Measurements from ENCODE around the gene DYRK1A. TPM values are rescaled to one million over a fixed set of nuclear protein-coding genes. Genes with fewer than 3 reads are reported as not detected.

The DYRK1A gene
- total and polyA plus RNA-seq, 11 donors, result 24.5 to 96.6 (median 69.0) TPM

- Histone ChIP-seq H3K4me3 (peak overlapping the region in 2 of 12 donors; percentile 9 to 23), H3K4me1 (peaks cover 0 to 24% (median 15%) of the 10 kb centered on the region in 12 donors), H3K9me3 (no peaks in the 10 kb centered on the region), H3K27me3 (no peaks in the 10 kb centered on the region), H3K27ac (peak overlapping the region; percentile 76 to 87 (median 82)), H3K36me3 (no peaks in the 10 kb centered on the region)
- intact Hi-C loops (cut with DNase I), result loop anchor here in 6 of 10 donors (1.0 to 2.0 kb wide), 7 partner anchors 26 to 72 kb away; partner anchors contain the start of genes DYRK1A (in 3 of the 6) and VPS26C (in 2 of the 6)
- WGBS, 4 donors, result 22 to 36% (median 28%) methylated on average over 11 of the region's 11 CpGs
- ATAC-seq, result peak; percentile 97 to 98 (median 97)
- peak; percentile 62 to 86 (median 67) for DNase-seq
- TF ChIP-seq CTCF (IDR thresholded peaks at IDR 0.05) (no peak), POLR2A (IDR thresholded peaks at IDR 0.05) (no peak)
Measured at GRCh38 chr21:37338671-37339551, 27.7 kb upstream of the DYRK1A start.

GRCh38 chr21:37339552-37339939, 27.0 kb upstream of the DYRK1A start:
- peak overlapping the region; percentile 76 to 87 (median 82) for H3K27ac ChIP-seq
- DNase-seq (no peak), ATAC-seq (no peak)
- intact Hi-C loops (cut with DNase I), result loop anchor here in 5 of 10 donors (1.0 to 2.0 kb wide), 5 partner anchors 25 to 73 kb away; partner anchors contain the start of genes DYRK1A (in 2 of the 5) and VPS26C (in 1 of the 5)
- H3K9me3 ChIP-seq, result no peaks in the 10 kb centered on the region
- H3K4me3 ChIP-seq, result peak overlapping the region in 2 of 12 donors; percentile 9 to 23
- no peaks in the 10 kb centered on the region for H3K27me3 ChIP-seq
- no peak for TF ChIP-seq CTCF (IDR thresholded peaks at IDR 0.05)
- WGBS, 4 donors, result 6 to 25% (median 15%) methylated on average over 1 of the region's 1 CpG
- H3K4me1 ChIP-seq, result peaks cover 0 to 24% (median 15%) of the 10 kb centered on the region in 12 donors
- H3K36me3 ChIP-seq, result no peaks in the 10 kb centered on the region

GRCh38 chr21:37341254-37341960, 25.2 kb upstream of the DYRK1A start:
- DNase-seq (no peak), ATAC-seq (no peak)
- Histone ChIP-seq H3K9me3 (no peaks in the 10 kb centered on the region), H3K27me3 (no peaks in the 10 kb centered on the region), H3K36me3 (no peaks in the 10 kb centered on the region), H3K27ac (peak overlapping the region in 2 of 12 donors; percentile 9 to 30), H3K4me3 (no peak overlapping the region), H3K4me1 (peaks cover 0 to 24% (median 15%) of the 10 kb centered on the region in 12 donors)
- 63 to 71% (median 67%) methylated on average over 8 of the region's 8 CpGs for WGBS, 4 donors
- intact Hi-C loops (cut with DNase I), result no loop called here
- TF ChIP-seq POLR2A (IDR thresholded peaks at IDR 0.05) (no peak), CTCF (IDR thresholded peaks at IDR 0.05) (no peak)

Measured in heart left ventricle (tissue), 16 donors.